RWPE1 (cell line): ENCODE data around the gene MYBPC1.

Experiments used
- CTCF ChIA-PET: fragments of 350-600 bp; sonication (Branson Sonifier 250); formaldehyde crosslinking; extraction: SDS; loops from one replicate; lab custom pipeline; 2021; lab: Yijun Ruan, JAX
- POLR2A ChIA-PET: fragments of 400-600 bp; formaldehyde crosslinking; extraction: SDS; loops from one replicate; lab custom pipeline; 2020; ENCODE audit warnings: antibody characterized with exemption; ENCODE audit not compliant: low non-redundant PET; lab: Yijun Ruan, JAX
- DNase-seq: peaks from one replicate; pipeline ENCODE4 v3.0.0; 2012; ENCODE audit warnings: low spot score
- H3K27ac ChIP-seq: fragments of 450-650 bp; 2 replicates; pipeline ENCODE4 v1.5.1; 2017
- CTCF ChIP-seq: fragments of 450-650 bp; conservative IDR thresholded peaks from 2 replicates; pipeline ENCODE4 v1.5.1; 2017; ENCODE audit warnings: low read depth, mild to moderate bottlenecking

Gene MYBPC1

DNA sequence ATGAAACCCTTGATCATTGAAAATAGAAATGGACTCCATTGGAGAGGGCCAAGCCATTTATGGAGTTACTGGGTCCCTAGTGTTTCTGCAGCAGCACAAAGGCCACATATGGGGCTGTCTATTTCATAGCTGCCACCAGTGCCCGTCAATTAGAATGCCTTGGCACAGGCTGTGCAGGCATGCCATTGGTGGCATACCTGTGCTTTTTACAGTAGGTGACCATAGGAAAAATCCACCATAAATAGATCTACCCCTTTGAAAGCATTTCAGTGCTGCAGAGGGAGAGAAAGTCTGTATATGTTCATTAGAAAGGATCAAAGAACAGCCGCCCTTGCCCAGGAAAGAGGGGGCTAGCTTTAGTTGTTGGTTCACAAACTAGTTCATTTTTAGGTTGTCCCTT is 13.1 kb downstream of the MYBPC1 start:
- TF ChIP-seq CTCF, result no peak
- DNase-seq, result no peak
- POLR2A ChIA-PET, result no interaction called here
- no peak overlapping the region for H3K27ac ChIP-seq
- CTCF ChIA-PET, result interaction anchor here (0.7 kb wide), 1 partner anchor 94 kb away, joined by 3 read pairs; no protein-coding TSS in a partner anchor

DNA sequence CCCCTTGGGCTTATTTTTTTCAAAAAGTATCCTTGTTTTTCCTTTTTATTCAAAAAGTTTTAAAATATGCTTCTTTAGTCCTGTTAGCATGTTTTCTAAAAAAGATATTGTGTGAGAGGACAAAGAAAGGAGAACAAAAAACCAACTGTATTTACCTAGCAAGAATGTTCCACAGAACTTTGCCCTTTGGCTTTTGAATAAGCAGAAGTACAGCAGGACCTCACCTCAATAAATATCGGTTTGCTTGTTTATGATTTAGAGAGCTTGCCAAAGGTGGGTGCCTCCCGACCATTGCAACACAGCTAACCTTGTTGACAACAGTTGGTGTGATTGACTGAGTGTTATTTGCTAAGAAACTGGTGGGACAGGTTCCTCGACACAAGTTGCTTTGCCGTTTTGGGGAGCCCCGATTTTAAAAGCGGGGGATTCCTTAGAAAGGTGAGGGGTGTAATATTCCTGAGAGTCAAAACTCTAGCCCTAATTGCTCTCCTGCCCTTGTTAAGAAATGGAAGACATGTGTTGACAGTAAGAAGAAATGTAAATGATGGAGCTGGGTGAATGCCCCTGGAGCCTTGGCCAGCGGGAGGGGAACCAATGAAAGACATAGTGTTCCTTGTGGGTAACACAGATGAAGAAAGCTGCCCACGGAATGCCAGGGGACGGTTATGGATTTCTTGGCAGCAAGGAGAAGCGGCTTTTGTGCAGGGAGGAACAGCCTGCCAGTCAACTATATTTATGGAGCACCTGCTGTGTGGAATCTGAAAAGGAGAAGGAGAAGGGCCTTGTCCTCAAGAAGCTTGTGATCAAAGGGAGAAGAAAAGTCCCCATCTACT is 13.7 kb downstream of the MYBPC1 start:
- no peak overlapping the region for H3K27ac ChIP-seq
- ChIA-PET CTCF (interaction anchor here (0.7 kb wide), 1 partner anchor 43 kb away, joined by 3 read pairs; no protein-coding TSS in a partner anchor), POLR2A (no interaction called here)
- TF ChIP-seq CTCF, result no peak
- no peak for DNase-seq

DNA sequence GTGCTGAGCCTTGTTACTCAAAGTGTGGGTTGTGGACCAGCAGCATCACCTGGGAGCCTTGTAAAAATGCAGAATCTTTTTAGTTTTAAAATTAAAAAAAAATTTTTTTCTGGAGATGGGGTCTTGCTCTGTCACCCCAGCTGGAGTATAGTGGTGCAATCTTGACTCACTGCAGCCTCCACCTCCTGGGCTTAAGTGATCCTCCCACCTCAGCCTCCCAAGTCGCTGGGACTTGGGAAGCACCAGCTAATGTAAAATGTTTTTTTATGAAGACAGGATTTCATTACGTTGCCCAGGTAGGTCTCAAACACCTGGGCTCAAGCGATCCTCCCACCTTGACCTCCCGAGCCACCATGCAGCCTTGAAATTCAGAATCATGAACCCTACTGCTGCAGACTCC is 14.4 kb downstream of the MYBPC1 start:
- DNase-seq, result no peak
- H3K27ac ChIP-seq, result no peak overlapping the region
- no peak for TF ChIP-seq CTCF
- ChIA-PET POLR2A (no interaction called here), CTCF (no interaction called here)

GRCh38 chr12:101612160-101612916 is 17.6 kb downstream of the MYBPC1 start:
- CTCF ChIA-PET, result no interaction called here

GRCh38 chr12:101616027-101616494 is 21.3 kb downstream of the MYBPC1 start:
- H3K27ac ChIP-seq, result no peak overlapping the region
- no peak for TF ChIP-seq CTCF
- no peak for DNase-seq
- CTCF ChIA-PET, result interaction anchor here (0.6 kb wide), 1 partner anchor 1364 kb away, joined by 3 read pairs; no protein-coding TSS in a partner anchor
- POLR2A ChIA-PET, result no interaction called here

More at GRCh38 chr12:101612160-101612916, 17.6 kb downstream of the MYBPC1 start:
- DNase-seq, result no peak
- H3K27ac ChIP-seq, result no peak overlapping the region
- POLR2A ChIA-PET, result no interaction called here
- no peak for TF ChIP-seq CTCF
